DND-41 (cell line): Measurements from ENCODE around the gene IPCEF1.

Experiments used
- EZH2 ChIP-seq: IDR thresholded peaks from 3 replicates; pipeline ENCODE4 v1.6.1; 2012; ENCODE audit warnings: borderline replicate concordance, low read depth, mild to moderate bottlenecking, moderate library complexity, low read length, inconsistent platforms; ENCODE audit not compliant: severe bottlenecking
- TF ChIP-seq, protein P1 (sequence below): IDR thresholded peaks from 2 replicates; pipeline ENCODE4 v1.5.1; 2012; ENCODE audit warnings: borderline replicate concordance, low read length, moderate library complexity, mild to moderate bottlenecking; ENCODE audit not compliant: poor library complexity, severe bottlenecking; ENCODE audit errors: extremely low read depth

DNA sequence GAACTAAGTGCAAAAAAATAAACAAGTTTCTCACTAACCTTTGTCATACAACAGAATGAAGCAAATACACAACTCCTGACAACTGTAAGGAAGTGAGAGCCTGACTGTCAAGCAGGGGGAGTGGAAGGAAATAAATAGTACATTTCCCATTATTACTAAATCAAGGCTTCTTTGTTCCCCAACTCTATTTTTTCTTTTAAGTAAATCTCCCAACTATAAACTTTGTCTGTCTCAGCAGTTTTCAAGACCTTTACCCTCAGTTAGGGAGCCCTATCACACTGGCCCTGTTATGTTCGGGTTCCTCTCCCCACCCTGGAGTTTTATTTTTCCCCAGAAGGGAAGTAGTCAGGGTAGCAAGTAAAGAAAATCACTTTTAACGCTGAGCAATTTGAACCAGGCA lies 24.1 kb upstream of the IPCEF1 start:
- TF ChIP-seq, protein P1, sequence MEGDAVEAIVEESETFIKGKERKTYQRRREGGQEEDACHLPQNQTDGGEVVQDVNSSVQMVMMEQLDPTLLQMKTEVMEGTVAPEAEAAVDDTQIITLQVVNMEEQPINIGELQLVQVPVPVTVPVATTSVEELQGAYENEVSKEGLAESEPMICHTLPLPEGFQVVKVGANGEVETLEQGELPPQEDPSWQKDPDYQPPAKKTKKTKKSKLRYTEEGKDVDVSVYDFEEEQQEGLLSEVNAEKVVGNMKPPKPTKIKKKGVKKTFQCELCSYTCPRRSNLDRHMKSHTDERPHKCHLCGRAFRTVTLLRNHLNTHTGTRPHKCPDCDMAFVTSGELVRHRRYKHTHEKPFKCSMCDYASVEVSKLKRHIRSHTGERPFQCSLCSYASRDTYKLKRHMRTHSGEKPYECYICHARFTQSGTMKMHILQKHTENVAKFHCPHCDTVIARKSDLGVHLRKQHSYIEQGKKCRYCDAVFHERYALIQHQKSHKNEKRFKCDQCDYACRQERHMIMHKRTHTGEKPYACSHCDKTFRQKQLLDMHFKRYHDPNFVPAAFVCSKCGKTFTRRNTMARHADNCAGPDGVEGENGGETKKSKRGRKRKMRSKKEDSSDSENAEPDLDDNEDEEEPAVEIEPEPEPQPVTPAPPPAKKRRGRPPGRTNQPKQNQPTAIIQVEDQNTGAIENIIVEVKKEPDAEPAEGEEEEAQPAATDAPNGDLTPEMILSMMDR, result no peak
- TF ChIP-seq EZH2, result no peak
